Tibial nerve (tissue), 4 donors: ENCODE data around the gene ZBTB40.

ENCODE experiments used
- EP300 ChIP-seq, 2 donors: sonication (generic); formaldehyde crosslinking; IDR thresholded peaks; one replicate each; pipeline ENCODE4 v1.6.1; 2017; ENCODE audit warnings: antibody characterized with exemption in 2 of 2, mild to moderate bottlenecking in 1 of 2
- POLR2A ChIP-seq, 2 donors: fragments of 450-650 bp; IDR thresholded peaks; one replicate each; pipeline ENCODE4 v1.6.1; 2017; ENCODE audit warnings: antibody characterized with exemption in 2 of 2, mild to moderate bottlenecking in 2 of 2, moderate library complexity in 2 of 2
- TF ChIP-seq, protein P1 (sequence below), 5 experiments: fragments of 200-600 bp in 3 of 5; fragments of 450-650 bp in 2 of 5; sonication (generic) in 3 of 5; IDR thresholded peaks; one replicate each; pipeline ENCODE4 v1.5.1; 2016 to 2019; ENCODE audit warnings: antibody characterized with exemption in 5 of 5, mild to moderate bottlenecking in 3 of 5, moderate library complexity in 2 of 5

DNA sequence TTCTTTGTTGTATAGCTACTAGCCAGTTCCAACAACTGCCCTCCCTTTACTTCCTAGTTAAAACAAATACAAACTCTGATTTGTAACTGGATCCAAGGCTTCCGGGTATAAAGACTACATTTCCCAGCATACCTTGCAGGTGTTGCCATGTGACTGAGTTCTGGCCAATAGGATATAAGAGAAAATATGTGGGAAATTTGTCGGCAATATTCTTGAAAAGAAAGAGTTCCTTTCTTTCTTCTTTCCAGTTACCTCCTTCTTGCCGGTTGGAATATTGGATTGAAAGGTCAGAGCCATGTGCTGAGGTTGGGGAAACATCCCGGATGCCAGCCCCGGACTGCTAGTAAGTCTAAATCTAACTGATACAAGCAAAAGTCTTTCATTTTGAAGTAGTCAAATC lies 23.0 kb upstream of the ZBTB40 start:
- TF ChIP-seq, protein P1, sequence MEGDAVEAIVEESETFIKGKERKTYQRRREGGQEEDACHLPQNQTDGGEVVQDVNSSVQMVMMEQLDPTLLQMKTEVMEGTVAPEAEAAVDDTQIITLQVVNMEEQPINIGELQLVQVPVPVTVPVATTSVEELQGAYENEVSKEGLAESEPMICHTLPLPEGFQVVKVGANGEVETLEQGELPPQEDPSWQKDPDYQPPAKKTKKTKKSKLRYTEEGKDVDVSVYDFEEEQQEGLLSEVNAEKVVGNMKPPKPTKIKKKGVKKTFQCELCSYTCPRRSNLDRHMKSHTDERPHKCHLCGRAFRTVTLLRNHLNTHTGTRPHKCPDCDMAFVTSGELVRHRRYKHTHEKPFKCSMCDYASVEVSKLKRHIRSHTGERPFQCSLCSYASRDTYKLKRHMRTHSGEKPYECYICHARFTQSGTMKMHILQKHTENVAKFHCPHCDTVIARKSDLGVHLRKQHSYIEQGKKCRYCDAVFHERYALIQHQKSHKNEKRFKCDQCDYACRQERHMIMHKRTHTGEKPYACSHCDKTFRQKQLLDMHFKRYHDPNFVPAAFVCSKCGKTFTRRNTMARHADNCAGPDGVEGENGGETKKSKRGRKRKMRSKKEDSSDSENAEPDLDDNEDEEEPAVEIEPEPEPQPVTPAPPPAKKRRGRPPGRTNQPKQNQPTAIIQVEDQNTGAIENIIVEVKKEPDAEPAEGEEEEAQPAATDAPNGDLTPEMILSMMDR (IDR thresholded peaks at IDR 0.05), result no peak
- TF ChIP-seq POLR2A (IDR thresholded peaks at IDR 0.05) (no peak), EP300 (IDR thresholded peaks at IDR 0.05) (no peak)
